GM18517 (cell line): ENCODE results near the gene LYRM2.
"Not testable (repeated sequence)": the region's sequence is repeated elsewhere in the genome, so short reads cannot be mapped to it uniquely, and the experiment has no call there.

Source experiments
- ATAC-seq: cut with Tn5 transposase; IDR thresholded peaks from one replicate; pipeline ENCODE4 v1.9.1; 2021; ENCODE audit warnings: mild to moderate bottlenecking, moderate library complexity; ENCODE audit not compliant: unreplicated experiment

LYRM2 gene

DNA sequence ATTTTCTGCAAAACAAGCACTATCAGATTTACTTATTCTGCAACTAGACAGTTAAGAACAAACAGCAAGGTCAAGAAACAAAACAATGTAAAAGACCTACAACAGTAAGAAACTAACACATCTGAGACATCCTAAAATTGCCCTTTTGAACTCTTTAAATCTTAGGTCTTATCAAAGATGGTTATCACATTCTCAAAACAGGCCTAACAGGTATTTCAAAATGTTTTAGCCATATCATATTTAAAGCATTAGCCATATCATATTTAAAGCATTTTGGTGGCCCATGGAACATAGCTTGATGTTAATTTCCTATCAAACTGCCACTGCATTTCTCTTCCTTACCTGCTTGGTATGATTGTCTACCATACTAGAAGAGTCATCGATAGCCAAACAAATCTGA, 11.1 kb upstream of the LYRM2 start:
- no peak for ATAC-seq

DNA sequence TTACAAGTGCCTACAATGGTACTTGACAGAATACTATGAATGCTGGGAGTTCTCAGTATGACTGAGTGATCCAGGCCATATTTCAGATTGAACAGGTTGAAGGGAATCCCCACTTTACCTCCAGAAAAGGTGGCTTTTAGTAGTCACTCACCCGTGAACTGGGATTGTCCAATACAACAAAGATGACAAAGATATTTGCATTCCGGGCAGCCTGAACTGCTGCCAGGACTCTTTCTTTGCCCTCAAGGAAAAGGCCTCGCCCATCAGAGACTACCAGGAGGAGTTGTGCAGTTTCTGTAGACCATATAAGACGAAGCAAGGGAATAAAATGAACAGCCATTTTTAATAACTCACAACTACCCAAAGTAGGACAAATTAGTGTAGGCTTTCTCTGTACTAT, 6.3 kb upstream of the LYRM2 start:
- no peak for ATAC-seq

DNA sequence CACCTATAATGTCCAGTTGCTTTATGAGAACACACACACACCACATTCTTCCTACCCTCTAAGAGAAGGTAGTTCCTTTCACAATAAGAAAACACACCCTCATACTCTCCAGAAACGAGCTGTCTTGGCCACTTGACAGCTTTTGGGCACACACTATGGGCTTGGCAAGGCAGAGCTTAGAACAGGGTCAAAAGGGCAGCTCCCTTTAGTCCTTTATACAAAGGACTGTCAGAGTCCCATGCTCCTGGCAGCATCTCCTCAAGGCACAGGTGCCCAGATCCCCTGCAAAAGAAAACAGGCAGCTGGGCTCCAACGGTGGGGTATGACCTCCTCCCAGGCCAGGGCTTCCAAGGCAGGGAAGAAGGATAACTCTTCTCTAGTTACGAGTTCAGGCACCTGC, 4.9 kb upstream of the LYRM2 start:
- no peak for ATAC-seq

DNA sequence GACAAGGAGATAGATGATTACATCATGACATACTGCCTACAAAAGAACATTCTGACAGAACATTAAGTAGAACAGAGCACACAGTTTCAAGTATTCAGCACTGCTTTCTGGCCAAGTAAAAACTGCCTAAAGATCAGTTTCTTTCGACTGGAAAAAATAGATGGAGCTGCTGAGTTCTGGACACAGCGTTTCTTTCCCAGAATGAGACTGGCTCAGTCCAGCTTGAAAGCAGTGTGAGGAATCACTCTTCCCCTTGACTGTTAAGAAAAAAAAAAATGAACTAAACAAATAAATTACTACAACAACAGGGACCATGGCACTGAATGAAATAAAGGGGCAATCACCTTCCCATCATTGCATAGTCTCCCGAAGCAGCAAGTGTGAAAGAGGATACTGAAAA, 4.4 kb upstream of the LYRM2 start:
- ATAC-seq: no peak

DNA sequence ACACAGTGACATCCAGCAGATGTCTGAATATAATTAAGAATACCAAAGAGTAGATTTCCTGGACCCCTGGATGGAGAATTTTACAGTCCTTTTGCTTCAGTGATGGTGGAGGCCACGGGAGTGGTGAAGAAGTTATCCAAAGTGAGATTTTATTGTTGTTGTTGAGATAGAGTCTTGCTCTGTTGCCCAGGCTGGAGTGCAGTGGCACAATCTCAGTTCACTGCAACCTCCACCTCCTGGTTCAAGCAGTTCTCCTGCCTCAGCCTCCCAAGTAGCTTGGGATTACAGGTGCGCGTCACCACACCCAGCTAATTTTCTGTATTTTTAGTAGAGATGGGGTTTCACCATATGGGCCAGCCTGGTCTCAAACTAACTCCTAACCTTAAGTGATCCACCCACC, 3.0 kb upstream of the LYRM2 start:
- ATAC-seq: not testable (repeated sequence)

DNA sequence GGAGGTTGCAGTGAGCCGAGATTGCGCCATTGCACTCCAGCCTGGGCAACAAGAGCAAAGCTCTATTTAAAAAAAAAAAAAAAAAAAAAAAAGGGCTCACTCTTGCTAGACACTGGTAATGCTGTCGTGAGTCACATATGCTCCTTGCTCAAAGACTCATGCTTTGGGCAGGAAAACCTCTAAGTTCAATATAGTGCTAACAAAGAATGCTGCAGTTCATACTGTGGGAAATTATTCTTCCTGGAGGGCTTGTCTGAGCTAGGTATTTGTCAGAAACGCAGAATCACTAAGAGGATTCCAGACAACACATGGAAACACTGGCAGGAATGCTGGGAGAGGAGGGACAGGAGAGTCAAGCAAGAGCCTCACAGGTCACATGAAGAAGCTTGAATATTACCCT, 2.3 kb upstream of the LYRM2 start:
- ATAC-seq: no peak

DNA sequence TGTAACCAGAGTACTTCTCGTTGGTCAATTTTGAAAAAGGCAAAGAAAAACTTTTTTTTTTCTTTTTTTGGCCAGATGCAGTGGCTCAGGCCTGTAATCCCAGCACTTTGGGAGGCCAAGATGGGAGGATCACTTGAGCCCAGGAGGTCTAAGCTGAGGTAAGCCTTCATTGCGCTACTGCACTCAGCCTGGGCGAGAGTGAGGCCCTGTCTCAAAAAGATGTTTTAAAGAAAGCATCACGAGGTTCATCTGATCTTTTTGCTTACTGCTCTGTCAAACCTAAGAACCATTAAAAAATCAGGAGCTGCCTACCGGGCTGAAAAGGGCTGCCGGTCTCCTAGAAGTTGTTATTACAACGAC, 607 bp downstream of the LYRM2 start:
- ATAC-seq: peak; percentile 11

DNA sequence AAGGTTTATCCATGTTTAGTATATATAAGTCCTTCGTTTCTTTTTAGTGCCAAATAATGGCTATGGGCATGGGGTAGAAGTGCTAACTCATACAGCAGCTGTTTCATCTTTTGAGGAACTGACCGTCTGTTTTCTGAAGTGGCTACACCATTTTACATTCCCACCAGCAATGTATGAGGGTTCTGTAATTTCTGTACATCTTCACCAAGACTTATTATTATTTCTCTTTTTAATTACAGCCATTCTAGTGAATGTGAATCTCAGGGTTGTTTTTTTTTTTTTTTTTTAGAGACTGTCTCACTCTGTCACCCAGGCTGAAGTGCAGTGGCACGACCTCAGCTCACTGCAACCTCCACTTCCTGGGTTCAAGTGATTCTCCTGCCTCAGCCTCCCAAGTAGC, 2.1 kb downstream of the LYRM2 start:
- ATAC-seq: not testable (repeated sequence)

DNA sequence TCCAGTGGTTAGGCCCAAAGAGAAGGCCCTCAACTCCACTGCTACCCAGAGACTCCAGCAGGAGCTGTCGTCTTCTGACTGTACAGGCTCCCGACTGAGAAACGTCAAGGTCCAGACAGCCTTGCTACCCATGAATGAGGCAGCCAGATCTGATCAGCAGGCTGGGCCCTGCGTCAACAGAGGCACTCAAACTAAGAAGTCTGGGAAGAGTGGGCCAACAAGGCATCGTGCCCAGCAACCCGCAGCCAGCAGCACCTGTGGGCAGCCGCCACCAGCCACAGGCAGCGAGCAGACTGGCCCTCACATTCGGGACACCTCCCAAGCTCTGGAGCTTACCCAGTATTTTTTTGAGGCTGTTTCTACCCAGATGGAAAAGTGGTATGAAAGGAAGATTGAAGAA, 8.1 kb downstream of the LYRM2 start:
- no peak for ATAC-seq

DNA sequence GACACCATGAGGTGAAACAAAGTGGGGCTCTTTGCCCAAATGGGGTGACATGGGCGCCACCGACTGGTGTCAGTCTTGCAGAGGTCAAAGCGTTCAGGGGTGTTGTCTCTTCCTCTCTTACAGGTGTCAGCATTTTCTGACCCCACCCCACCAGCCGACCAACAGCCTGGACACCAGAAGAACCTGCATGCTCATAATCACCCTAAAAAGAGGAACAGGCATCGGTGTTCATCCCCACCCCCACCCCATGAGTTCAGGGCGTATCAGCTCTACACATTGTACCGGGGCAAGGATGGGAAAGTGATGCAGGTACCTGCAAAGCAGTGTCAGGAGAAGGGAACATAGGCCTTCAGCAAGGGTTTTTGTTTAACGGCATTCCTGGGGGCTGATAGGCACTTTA, 14.8 kb downstream of the LYRM2 start:
- ATAC-seq: no peak

DNA sequence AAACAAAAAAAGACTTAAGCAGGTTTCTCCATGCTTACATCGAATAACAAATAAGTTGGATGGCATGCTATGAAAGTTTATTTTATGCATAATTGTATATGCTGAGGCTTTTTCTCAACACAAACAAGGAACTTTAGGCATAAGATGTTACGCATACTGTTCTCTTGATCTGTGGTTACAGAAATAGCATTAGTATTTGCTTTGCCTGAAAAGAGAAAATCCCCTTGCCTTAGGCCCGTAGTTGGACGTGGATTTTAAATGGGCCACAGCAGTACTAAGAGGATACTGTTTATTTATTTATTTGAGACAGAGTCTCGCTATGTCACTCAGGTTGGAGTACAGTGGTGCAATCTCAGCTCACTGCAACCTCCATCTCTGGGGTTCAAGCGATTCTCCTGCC, 19.0 kb downstream of the LYRM2 start:
- ATAC-seq: no peak

DNA sequence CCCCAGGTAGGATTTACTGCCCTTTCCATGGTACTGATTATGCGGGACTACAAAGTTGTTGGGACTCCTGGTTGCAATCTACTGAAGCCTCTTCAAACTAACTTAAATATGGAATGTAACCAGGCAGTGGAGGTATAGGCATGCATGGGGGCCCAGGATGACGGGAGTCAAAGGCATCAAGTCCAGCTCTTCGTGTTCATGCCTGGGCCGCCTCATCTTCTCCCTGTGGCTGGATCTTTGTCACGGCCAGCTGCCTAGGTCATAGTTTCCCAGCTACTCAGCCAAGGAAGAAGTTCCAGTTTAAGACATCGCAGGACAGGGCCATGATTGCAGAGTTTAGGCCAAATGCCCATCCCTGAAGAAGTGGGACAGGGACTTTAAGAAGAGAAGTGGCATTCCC, 20.5 kb downstream of the LYRM2 start:
- no peak for ATAC-seq

DNA sequence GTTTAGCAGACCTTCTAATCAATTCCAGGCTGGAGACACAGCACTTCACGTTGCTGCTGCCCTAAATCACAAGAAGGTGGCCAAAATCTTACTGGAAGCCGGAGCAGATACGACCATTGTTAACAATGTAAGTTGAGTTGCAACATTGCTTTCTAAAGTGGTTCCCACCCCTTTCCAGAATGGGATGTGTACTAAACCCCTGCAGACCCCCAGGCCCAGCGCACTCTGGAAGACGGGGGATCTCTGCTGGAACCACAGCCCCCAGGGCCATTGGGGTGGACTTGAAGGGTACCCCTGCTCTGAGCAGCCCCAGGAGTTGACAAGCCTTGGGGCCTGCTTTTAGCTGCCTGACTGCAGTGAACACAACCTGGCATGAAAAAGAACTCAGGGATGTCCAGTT, 22.0 kb downstream of the LYRM2 start:
- ATAC-seq: no peak

DNA sequence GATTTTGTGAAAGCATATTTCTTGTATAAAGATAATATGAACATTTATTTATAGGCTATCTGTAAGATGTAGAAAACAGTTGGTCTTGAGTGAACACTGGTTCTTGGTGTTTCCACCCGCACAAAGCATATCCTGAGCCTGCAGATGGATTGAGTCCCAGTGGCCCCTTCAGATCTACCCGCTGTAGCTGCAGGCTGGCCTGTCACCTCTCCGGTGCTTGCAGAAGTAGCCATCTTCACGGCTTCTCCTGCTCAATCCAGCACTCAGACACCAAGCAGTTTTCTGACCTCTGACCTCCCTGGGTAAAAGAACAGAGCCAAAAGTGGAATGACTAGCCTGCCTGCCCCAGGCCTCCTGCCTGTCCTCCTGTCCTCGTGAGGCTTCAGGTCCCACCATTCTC, 22.7 kb downstream of the LYRM2 start:
- ATAC-seq: no peak

DNA sequence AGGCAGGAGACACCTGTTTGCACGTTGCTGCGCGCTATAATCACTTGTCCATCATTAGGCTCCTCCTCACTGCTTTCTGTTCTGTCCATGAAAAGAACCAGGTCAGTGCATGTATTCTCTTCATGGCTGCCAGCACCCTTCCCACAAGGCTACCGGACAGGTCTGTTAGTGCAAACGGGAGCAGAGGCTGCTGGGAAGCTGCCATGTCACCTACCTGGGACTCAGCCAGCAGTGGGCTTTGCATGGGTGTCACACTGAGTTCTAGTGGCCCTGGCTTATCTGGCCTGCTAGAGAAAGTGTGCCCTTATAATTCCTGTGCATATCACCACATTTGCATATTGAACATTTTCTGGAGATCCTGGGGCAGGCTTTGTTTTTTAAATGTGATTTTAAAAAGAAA, 24.8 kb downstream of the LYRM2 start:
- ATAC-seq: no peak

DNA sequence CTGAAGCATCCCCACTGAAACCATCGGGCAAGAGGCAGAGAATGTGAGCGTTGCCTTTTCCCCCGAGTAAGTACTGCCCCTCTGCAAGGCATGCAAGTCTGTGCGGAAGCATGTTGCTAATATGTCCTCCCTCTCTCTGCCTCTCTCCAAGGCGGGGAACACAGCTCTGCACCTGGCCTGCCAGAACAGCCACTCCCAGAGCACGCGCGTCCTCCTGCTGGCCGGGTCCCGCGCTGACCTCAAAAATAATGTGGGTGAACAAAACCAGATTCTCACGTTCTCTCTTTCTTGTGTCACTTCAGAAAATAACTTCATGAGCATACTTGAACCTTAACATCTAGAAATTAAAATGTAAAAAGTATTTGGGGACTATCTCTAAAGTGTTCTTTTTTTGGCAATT, 26.4 kb downstream of the LYRM2 start:
- ATAC-seq: no peak

DNA sequence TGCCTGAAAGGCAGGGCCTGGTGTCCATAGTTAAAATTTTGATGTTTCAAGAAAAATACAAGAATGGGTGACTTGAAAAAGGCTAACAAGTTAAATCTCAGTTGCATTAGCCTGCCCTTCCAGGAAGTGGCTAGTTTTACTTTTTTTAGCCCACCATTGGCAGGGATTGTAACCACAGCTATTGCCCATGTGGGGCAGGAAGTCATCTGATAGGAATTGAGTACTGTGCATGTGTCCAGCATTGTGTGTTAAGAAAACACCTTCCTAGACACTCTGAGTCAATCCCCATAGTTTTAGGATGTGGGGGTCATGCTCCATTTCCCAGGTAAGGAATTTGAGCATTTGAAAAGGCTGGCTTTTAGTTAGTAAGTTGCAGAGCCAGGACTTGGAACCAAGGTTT, 26.9 kb downstream of the LYRM2 start:
- no peak for ATAC-seq

DNA sequence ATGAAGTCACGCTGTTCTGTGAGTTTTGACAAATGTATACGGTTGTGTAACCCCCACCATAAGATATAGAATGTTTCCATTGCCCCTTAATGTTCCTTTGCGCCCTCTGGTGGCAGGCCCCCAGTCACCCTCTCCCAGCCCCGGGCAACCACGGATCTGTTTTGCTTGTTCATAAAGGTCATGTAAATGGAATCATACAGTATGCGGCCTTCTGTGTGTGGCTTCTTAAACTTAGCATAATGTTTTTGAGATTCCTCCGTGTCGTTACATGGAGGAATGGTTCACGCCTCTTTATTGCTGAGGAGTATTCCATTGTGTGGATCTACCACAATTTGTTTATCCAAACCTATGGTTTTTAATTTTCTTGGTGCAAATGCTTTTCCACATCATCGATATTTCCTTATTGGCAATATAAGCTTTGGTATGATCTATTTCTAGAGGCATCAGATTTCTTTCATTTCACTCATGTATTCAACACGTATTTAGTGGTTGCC, 28.4 kb downstream of the LYRM2 start:
- peak; percentile 72 for ATAC-seq

DNA sequence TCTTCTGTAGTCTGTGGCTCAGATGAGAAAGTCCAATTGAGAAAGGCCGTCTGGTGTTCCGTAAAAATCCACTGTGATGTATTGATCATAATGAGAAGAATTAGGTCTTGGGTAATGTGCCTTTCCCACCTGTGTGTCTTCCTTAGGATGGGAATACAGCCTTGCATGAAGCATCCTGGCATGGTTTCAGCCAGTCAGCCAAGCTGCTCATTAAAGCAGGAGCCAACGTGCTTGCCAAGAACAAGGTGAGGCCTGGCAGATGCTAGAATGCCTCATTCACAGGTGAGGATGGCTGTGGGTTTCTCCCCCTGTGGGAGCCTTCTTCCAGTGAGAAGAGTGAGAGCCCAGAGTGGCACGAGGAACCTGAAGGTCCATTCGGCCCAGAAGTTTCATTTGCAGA, 32.7 kb downstream of the LYRM2 start:
- ATAC-seq: no peak

DNA sequence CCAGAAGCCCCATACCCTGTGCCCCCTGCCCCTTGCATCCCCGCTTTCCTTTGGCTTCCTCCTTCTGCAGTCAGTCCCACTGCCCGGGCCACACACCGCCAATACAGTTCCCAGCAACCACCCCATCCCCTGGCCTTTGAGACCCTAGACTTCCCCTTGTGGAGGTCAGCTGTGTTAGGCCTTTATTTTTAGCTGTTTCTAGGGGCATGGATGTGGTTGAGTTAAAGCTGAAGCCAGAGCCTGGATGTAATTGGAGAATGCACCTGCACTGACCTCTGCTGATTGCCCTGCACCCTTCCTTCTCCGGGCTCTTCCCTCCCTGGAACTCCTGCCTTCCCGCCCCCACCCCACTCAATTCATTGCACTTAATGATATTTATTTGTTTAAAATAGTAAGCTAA, 33.9 kb downstream of the LYRM2 start:
- ATAC-seq: no peak

DNA sequence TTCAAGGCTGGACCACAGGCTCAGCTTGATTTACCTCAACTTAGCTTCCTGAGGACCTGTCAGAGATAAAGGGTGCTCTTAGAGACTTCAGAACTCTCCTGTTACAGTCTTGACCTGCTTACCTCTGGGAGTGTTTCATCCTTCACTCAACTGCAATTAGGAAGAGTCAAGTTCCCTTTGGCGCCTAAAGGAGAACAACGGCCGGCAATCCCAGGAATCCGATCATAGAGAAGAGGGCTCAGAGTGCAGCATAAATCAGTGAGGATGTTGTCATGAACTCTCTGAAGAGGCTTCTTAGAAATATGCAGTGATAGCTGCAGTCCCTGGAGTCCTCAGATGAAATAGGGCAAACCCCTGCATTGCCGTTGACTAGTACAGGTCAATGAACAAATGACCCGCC, 36.4 kb downstream of the LYRM2 start:
- ATAC-seq: no peak

DNA sequence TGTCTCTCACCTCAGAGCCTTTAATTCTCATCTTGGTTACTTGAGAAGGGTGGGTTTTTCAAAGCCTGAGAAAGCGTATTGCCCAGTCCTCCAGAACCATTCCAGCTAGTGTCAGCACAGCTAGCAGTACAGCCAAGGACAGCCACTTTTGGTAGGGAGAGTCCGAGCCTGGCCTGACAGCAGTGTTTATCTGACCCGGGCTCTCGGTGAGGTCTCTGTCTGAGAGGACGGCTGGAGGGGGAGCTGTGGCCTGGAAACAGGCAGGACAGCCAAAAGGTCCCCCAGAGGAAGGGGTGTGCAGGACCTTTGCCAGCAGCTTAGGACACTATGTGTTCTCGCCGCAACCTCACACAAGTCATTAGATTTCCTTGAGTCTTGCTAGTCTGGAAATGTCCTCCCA, 38.8 kb downstream of the LYRM2 start:
- no peak for ATAC-seq

DNA sequence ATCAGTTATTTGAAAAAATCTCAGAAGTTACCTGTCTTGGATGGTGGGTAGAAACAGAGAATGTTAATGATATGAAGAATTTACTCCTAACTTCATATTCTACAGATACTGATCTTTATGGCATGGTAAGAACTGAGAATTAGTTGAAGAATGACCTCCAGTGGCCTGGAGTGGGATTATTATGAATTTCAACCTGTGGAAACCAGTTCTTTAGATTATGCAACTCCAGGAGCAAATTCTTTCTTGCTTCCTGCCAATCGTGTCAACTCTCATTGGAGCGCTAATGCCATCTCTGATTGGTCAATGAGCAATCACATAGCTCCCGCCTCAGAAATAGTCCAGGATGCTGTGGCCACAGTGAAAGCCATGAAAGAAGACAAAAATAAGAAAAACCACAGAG, 40.6 kb downstream of the LYRM2 start:
- ATAC-seq: no peak

DNA sequence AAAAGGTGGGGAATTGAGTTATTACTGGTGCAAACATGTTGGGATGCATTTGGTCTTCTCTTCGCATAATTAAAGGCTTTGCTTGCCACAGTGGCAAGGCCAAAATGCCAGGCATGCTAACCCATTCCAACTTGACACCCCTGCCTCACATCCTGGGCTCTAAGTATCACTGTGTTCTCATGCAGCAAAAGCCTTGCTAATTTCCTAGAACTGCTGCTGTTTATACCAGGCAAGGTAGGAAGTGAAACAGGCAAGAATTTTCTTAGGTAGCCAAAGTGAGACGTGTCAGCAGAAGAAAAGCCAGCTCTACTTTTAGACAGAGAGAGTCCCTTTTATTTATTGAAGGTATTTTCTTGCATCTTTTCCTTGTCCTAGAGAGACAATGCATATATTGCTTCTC, 41.2 kb downstream of the LYRM2 start:
- ATAC-seq: no peak
